Gastrocnemius medialis (tissue), 4 donors: Measurements from ENCODE around the gene SERPINB2.

ENCODE experiments used
- POLR2A ChIP-seq, 2 donors: fragments of 450-650 bp; IDR thresholded peaks; one replicate each; pipeline ENCODE4 v1.6.1; 2017; ENCODE audit warnings: antibody characterized with exemption in 2 of 2, mild to moderate bottlenecking in 2 of 2, moderate library complexity in 2 of 2
- TF ChIP-seq, protein P1 (sequence below), 5 experiments: fragments of 450-650 bp in 3 of 5; fragments of 200-600 bp in 2 of 5; sonication (generic) in 2 of 5; IDR thresholded peaks in 4 of 5; conservative IDR thresholded peaks in 1 of 5; 1 replicate in 4 of 5; 2 replicates in 1 of 5; pipeline ENCODE4 v1.5.1; 2016 to 2019; ENCODE audit warnings: antibody characterized with exemption in 5 of 5, mild to moderate bottlenecking in 3 of 5, moderate library complexity in 3 of 5

GRCh38 chr18:63890237-63890949 lies 2.9 kb downstream of the SERPINB2 start:
- TF ChIP-seq, protein P1, sequence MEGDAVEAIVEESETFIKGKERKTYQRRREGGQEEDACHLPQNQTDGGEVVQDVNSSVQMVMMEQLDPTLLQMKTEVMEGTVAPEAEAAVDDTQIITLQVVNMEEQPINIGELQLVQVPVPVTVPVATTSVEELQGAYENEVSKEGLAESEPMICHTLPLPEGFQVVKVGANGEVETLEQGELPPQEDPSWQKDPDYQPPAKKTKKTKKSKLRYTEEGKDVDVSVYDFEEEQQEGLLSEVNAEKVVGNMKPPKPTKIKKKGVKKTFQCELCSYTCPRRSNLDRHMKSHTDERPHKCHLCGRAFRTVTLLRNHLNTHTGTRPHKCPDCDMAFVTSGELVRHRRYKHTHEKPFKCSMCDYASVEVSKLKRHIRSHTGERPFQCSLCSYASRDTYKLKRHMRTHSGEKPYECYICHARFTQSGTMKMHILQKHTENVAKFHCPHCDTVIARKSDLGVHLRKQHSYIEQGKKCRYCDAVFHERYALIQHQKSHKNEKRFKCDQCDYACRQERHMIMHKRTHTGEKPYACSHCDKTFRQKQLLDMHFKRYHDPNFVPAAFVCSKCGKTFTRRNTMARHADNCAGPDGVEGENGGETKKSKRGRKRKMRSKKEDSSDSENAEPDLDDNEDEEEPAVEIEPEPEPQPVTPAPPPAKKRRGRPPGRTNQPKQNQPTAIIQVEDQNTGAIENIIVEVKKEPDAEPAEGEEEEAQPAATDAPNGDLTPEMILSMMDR (IDR thresholded peaks at IDR 0.05 in 4 of 5, conservative IDR thresholded peaks at IDR 0.05 in 1 of 5): no peak
- TF ChIP-seq POLR2A (IDR thresholded peaks at IDR 0.05): no peak
